ENCODE results near the gene MOV10L1. TPM values are rescaled to one million over a fixed set of nuclear protein-coding genes. Genes with fewer than 3 reads are reported as not detected.
A peak's percentile ranks its signal among the peaks of the same experiment; 100 is the strongest.

The MOV10L1 gene
- total RNA-seq, 1 donor from 2014 or later: 0.56 TPM

GRCh38 chr22:50210378-50211139 lies 120.8 kb downstream of the MOV10L1 start:
- peak in 1 of 2 donors; percentile 4 for ATAC-seq
- intact Hi-C loops (cut with DNase I): no loop called here
- no peak for TF ChIP-seq CTCF (IDR thresholded peaks at IDR 0.05)
- DNase-seq: peak; percentile 48
- Histone ChIP-seq H3K4me1 (peaks cover 14% of the 10 kb centered on the region), H3K27me3 (ENCODE audit: low read depth) (no peaks in the 10 kb centered on the region), H3K4me3 (no peak overlapping the region), H3K36me3 (peaks cover 97% of the 10 kb centered on the region), H3K9me3 (no peaks in the 10 kb centered on the region), H3K27ac (no peak overlapping the region)

- no peak for ATAC-seq
- peaks cover 98% of the 10 kb centered on the region for H3K36me3 ChIP-seq
- H3K27ac ChIP-seq: no peak overlapping the region
- H3K4me3 ChIP-seq: no peak overlapping the region
- no peak for DNase-seq
- peaks cover 14% of the 10 kb centered on the region for H3K4me1 ChIP-seq
- H3K27me3 ChIP-seq (ENCODE audit: low read depth): no peaks in the 10 kb centered on the region
- H3K9me3 ChIP-seq: no peaks in the 10 kb centered on the region
- intact Hi-C loops (cut with DNase I): no loop called here
- TF ChIP-seq CTCF (IDR thresholded peaks at IDR 0.05): no peak
Observed at GRCh38 chr22:50211147-50211546, 121.3 kb downstream of the MOV10L1 start.

Other genes starting within 250 kb of the MOV10L1 start
- gene ZBED4, start 236.2 kb upstream of the MOV10L1 start, total RNA-seq: 12.7 TPM
- 25.9 TPM for gene ALG12, start 171.6 kb upstream of the MOV10L1 start, total RNA-seq
- gene CRELD2, start 171.4 kb upstream of the MOV10L1 start, total RNA-seq: 42.7 TPM
- gene PIM3, start 129.2 kb upstream of the MOV10L1 start, total RNA-seq: 94.7 TPM
- gene IL17REL, start 77.2 kb upstream of the MOV10L1 start, total RNA-seq: 0.09 TPM
- not detected for gene TTLL8, start 31.7 kb upstream of the MOV10L1 start, total RNA-seq
- gene MLC1, start 4.6 kb upstream of the MOV10L1 start, total RNA-seq: 3.2 TPM
- gene PANX2, start 80.7 kb downstream of the MOV10L1 start, total RNA-seq: 2.5 TPM
- gene TRABD, start 95.9 kb downstream of the MOV10L1 start, total RNA-seq: 43.7 TPM
- 18.7 TPM for gene SELENOO, start 111.0 kb downstream of the MOV10L1 start, total RNA-seq
- 48.5 TPM for gene TUBGCP6, start 155.0 kb downstream of the MOV10L1 start, total RNA-seq
- 47.9 TPM for gene HDAC10, start 161.3 kb downstream of the MOV10L1 start, total RNA-seq
- gene MAPK12, start 171.7 kb downstream of the MOV10L1 start, total RNA-seq: 11.9 TPM
- gene MAPK11, start 180.4 kb downstream of the MOV10L1 start, total RNA-seq: 13.1 TPM
- gene PLXNB2, start 217.6 kb downstream of the MOV10L1 start, total RNA-seq: 256 TPM
- gene DENND6B, start 237.0 kb downstream of the MOV10L1 start, total RNA-seq: 14.4 TPM

Measured in lower lobe of right lung (tissue), 2 donors.